Central memory CD4-positive, alpha-beta T cell (primary cell): ENCODE measurements around the gene ADAM12.
"Not testable (repeated sequence)": the region's sequence is repeated elsewhere in the genome, so short reads cannot be mapped to it uniquely, and the experiment has no call there.

Experiments
- DNase-seq: peaks from one replicate; pipeline ENCODE4 v3.0.0; 2022

The ADAM12 gene

GRCh38 chr10:126373147-126373546, 15.1 kb downstream of the ADAM12 start:
- DNase-seq, result no peak

GRCh38 chr10:126372396-126372795, 15.9 kb downstream of the ADAM12 start:
- DNase-seq, result no peak

GRCh38 chr10:126369125-126369710, 19.1 kb downstream of the ADAM12 start:
- no peak for DNase-seq

GRCh38 chr10:126357169-126357568, 31.1 kb downstream of the ADAM12 start:
- DNase-seq, result no peak

GRCh38 chr10:126353666-126354065, 34.6 kb downstream of the ADAM12 start:
- DNase-seq, result no peak

- no peak for DNase-seq
Measured at GRCh38 chr10:126352453-126352852, 35.8 kb downstream of the ADAM12 start.

GRCh38 chr10:126351021-126351420, 37.3 kb downstream of the ADAM12 start:
- DNase-seq, result no peak

- DNase-seq, result no peak
Measured at GRCh38 chr10:126350216-126350992, 37.9 kb downstream of the ADAM12 start.

GRCh38 chr10:126349676-126350075, 38.6 kb downstream of the ADAM12 start:
- DNase-seq, result no peak

GRCh38 chr10:126349101-126349500, 39.2 kb downstream of the ADAM12 start:
- DNase-seq, result no peak

GRCh38 chr10:126343496-126343895, 44.8 kb downstream of the ADAM12 start:
- DNase-seq, result not testable (repeated sequence)

GRCh38 chr10:126342680-126343079, 45.6 kb downstream of the ADAM12 start:
- no peak for DNase-seq

GRCh38 chr10:126341491-126341890, 46.8 kb downstream of the ADAM12 start:
- DNase-seq, result no peak

GRCh38 chr10:126337251-126337810, 50.9 kb downstream of the ADAM12 start:
- no peak for DNase-seq

- DNase-seq, result no peak
Measured at GRCh38 chr10:126336801-126337200, 51.5 kb downstream of the ADAM12 start.

GRCh38 chr10:126334272-126334671, 54.0 kb downstream of the ADAM12 start:
- no peak for DNase-seq

GRCh38 chr10:126332576-126332975, 55.7 kb downstream of the ADAM12 start:
- DNase-seq, result no peak

- no peak for DNase-seq
Measured at GRCh38 chr10:126331101-126331500, 57.2 kb downstream of the ADAM12 start.

- DNase-seq, result no peak
Measured at GRCh38 chr10:126324826-126325225, 63.5 kb downstream of the ADAM12 start.

- no peak for DNase-seq
Measured at GRCh38 chr10:126321440-126321839, 66.8 kb downstream of the ADAM12 start.

GRCh38 chr10:126317751-126318150, 70.5 kb downstream of the ADAM12 start:
- no peak for DNase-seq

GRCh38 chr10:126315494-126316177, 72.6 kb downstream of the ADAM12 start:
- no peak for DNase-seq

GRCh38 chr10:126314863-126315493, 73.3 kb downstream of the ADAM12 start:
- DNase-seq, result no peak
